ENCODE data around the gene TTC7B. TPM values are rescaled to one million over a fixed set of nuclear protein-coding genes. Genes with fewer than 3 reads are reported as not detected.
A peak's percentile ranks its signal among the peaks of the same experiment; 100 is the strongest.

TTC7B gene
- total and polyA plus RNA-seq, 9 of the 15 experiments (the other 6 are each of a cell fraction or from before 2014, with no cell fraction given), result 2.2 to 77.2 (median 36.7) TPM

GRCh38 chr14:90556012-90556477 is 260.2 kb downstream of the TTC7B start:
- Histone ChIP-seq H3K4me3 (no peak overlapping the region), H4K20me1 (replicated peaks; ENCODE audit: control insufficient read depth, insufficient read depth, low read length) (no peaks in the 10 kb centered on the region), H3K79me2 (ENCODE audit: control insufficient read depth, insufficient read depth, low read length) (no peaks in the 10 kb centered on the region), H3K9me3 (replicated peaks; ENCODE audit: control insufficient read depth, insufficient read depth, low read depth, low read length) (no peaks in the 10 kb centered on the region), H2AFZ (ENCODE audit: low read depth, low read length) (no peak overlapping the region), H3K27me3 (ENCODE audit: control insufficient read depth in 2 of 2, insufficient read depth in 2 of 2, low read length in 2 of 2) (no peaks in the 10 kb centered on the region), H3K36me3 (ENCODE audit: control insufficient read depth, insufficient read depth, low read length) (no peaks in the 10 kb centered on the region), H3K9me1 (ENCODE audit: control insufficient read depth, insufficient read depth, low read length) (peaks cover 2% of the 10 kb centered on the region), H3K4me1 (replicated peaks in 1 of 2; ENCODE audit: control insufficient read depth in 2 of 2, insufficient read depth in 2 of 2, low read length in 2 of 2) (peaks cover 19 to 44% of the 10 kb centered on the region in 2 experiments; a peak in 4 of 5 replicates), H3K27ac (ENCODE audit: extremely low read depth, low read depth, low read length) (no peak overlapping the region; the same call in 2 of the 3 replicates), H3K4me2 (ENCODE audit: insufficient read depth, low read length) (no peak overlapping the region), H3K9ac (ENCODE audit: insufficient read depth in 1 of 2, low read depth in 2 of 2, low read length in 2 of 2) (peak overlapping the region; percentile 17 to 77; a peak in 2 of 4 replicates)
- intact Hi-C loops (cut with micrococcal nuclease), result no loop called here
- DNase-seq (ENCODE audit: extremely low read depth in 1 of 4, low spot score in 3 of 4), result peak in 1 of 4 experiments; percentile 40
- no peak for FAIRE-seq
- POLR2A ChIA-PET, result interaction anchor here (1.2 kb wide), 1 partner anchor 9 kb away, joined by 3 read pairs; no protein-coding TSS in a partner anchor
- in situ Hi-C loops (cut with MboI), result no loop called here
- no TSS peak for BruUV-seq (replicated peaks)
- CTCF ChIA-PET (ENCODE audit: low intra/inter-chr PET ratio), result no interaction called here
- TF ChIP-seq BHLHE40 (IDR thresholded peaks at IDR 0.05; ENCODE audit: low read length) (peak; percentile 67; the same call in 1 of the 2 replicates), CBX8 (IDR thresholded peaks at IDR 0.05; ENCODE audit: borderline replicate concordance, extremely low read depth, low read depth, low read length, poor library complexity, severe bottlenecking) (no peak), CTBP1 (IDR thresholded peaks at IDR 0.05; ENCODE audit: borderline replicate concordance) (no peak), MTA2 (IDR thresholded peaks at IDR 0.05; ENCODE audit: low read depth) (no peak), CXXC5 (CRISPR knock-in tag; IDR thresholded peaks at IDR 0.05) (no peak), ZBTB33 (CRISPR knock-in tag; IDR thresholded peaks at IDR 0.05) (0 out of 2 replicates have a peak, but pooled peaks have one; percentile 27)
- TF ChIP-seq, protein P1, sequence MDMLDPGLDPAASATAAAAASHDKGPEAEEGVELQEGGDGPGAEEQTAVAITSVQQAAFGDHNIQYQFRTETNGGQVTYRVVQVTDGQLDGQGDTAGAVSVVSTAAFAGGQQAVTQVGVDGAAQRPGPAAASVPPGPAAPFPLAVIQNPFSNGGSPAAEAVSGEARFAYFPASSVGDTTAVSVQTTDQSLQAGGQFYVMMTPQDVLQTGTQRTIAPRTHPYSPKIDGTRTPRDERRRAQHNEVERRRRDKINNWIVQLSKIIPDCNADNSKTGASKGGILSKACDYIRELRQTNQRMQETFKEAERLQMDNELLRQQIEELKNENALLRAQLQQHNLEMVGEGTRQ (CRISPR knock-in tag; IDR thresholded peaks at IDR 0.05), result 0 out of 2 replicates have a peak, but pooled peaks have one; percentile 11
- WGBS (ENCODE audit: insufficient coverage, low coverage, missing lambda C conversion rate), result 35% methylated on average over 7 of the region's 17 CpGs
- ATAC-seq, result peak; percentile 35; the same call in 1 of the 3 replicates

Measured in K562 (cell line).